Parathyroid adenoma (tissue), 2 donors: ENCODE data around the gene BID.

Source experiments
- H2AFZ ChIP-seq: fragments of 300-600 bp; sonication (generic); one replicate; pipeline ENCODE4 v1.7.0; 2017; ENCODE audit warnings: antibody characterized with exemption, mild to moderate bottlenecking
- H3K27ac ChIP-seq: fragments of 300-600 bp; sonication (generic); one replicate; pipeline ENCODE4 v1.7.0; 2017
- H3K27me3 ChIP-seq: fragments of 300-600 bp; sonication (generic); one replicate; pipeline ENCODE4 v1.7.0; 2017; ENCODE audit warnings: low read length; ENCODE audit not compliant: control insufficient read depth, insufficient read depth
- H3K36me3 ChIP-seq: fragments of 300-600 bp; sonication (generic); one replicate; pipeline ENCODE4 v1.7.0; 2017; ENCODE audit warnings: low read length; ENCODE audit not compliant: control insufficient read depth, insufficient read depth
- H3K4me1 ChIP-seq: fragments of 300-600 bp; sonication (generic); one replicate; pipeline ENCODE4 v1.7.0; 2017; ENCODE audit warnings: control low read depth
- H3K4me2 ChIP-seq: fragments of 300-600 bp; sonication (generic); one replicate; pipeline ENCODE4 v1.7.0; 2017; ENCODE audit warnings: low read length
- H3K4me3 ChIP-seq: fragments of 300-600 bp; sonication (generic); one replicate; pipeline ENCODE4 v1.7.0; 2017; ENCODE audit warnings: low read depth, low read length
- H3K79me2 ChIP-seq: fragments of 300-600 bp; sonication (generic); one replicate; pipeline ENCODE4 v1.7.0; 2017; ENCODE audit warnings: control low read depth
- H3K9ac ChIP-seq: fragments of 300-600 bp; sonication (generic); one replicate; pipeline ENCODE4 v1.7.0; 2017; ENCODE audit warnings: mild to moderate bottlenecking
- H3K9me3 ChIP-seq: fragments of 300-600 bp; sonication (generic); one replicate; pipeline ENCODE4 v1.7.0; 2017; ENCODE audit warnings: low read length; ENCODE audit not compliant: control insufficient read depth
- CTCF ChIP-seq: fragments of 300-600 bp; sonication (generic); IDR thresholded peaks from one replicate; pipeline ENCODE4 v1.7.0; 2017; ENCODE audit warnings: antibody characterized with exemption, mild to moderate bottlenecking
- donor health status: primary hyperparathyroidism.

Gene BID

GRCh38 chr22:17788528-17789378 is 14.5 kb upstream of the BID start:
- Histone ChIP-seq H3K27ac (no peak overlapping the region), H2AFZ (no peak overlapping the region), H3K79me2 (no peaks in the 10 kb centered on the region), H3K4me3 (no peak overlapping the region), H3K4me2 (no peak overlapping the region), H3K4me1 (no peaks in the 10 kb centered on the region), H3K9ac (no peak overlapping the region), H3K9me3 (no peaks in the 10 kb centered on the region), H3K27me3 (no peaks in the 10 kb centered on the region), H3K36me3 (no peaks in the 10 kb centered on the region)
- no peak for TF ChIP-seq CTCF

GRCh38 chr22:17787716-17788330 is 13.6 kb upstream of the BID start:
- Histone ChIP-seq H3K9ac (no peak overlapping the region), H3K27ac (no peak overlapping the region), H3K79me2 (no peaks in the 10 kb centered on the region), H3K4me2 (no peak overlapping the region), H3K4me1 (no peaks in the 10 kb centered on the region), H3K9me3 (no peaks in the 10 kb centered on the region), H3K4me3 (no peak overlapping the region), H3K36me3 (no peaks in the 10 kb centered on the region), H2AFZ (no peak overlapping the region), H3K27me3 (no peaks in the 10 kb centered on the region)
- TF ChIP-seq CTCF, result no peak

GRCh38 chr22:17787241-17787640 is 13.0 kb upstream of the BID start:
- Histone ChIP-seq H3K27ac (no peak overlapping the region), H3K4me3 (no peak overlapping the region), H3K4me1 (no peaks in the 10 kb centered on the region)

GRCh38 chr22:17786435-17787161 is 12.3 kb upstream of the BID start:
- no peaks in the 10 kb centered on the region for H3K79me2 ChIP-seq
- no peaks in the 10 kb centered on the region for H3K27me3 ChIP-seq
- H2AFZ ChIP-seq, result no peak overlapping the region
- H3K36me3 ChIP-seq, result no peaks in the 10 kb centered on the region
- H3K4me1 ChIP-seq, result no peaks in the 10 kb centered on the region
- no peak for TF ChIP-seq CTCF
- H3K9me3 ChIP-seq, result no peaks in the 10 kb centered on the region
- H3K4me3 ChIP-seq, result no peak overlapping the region
- H3K4me2 ChIP-seq, result no peak overlapping the region
- no peak overlapping the region for H3K9ac ChIP-seq
- peak overlapping the region; percentile 32 for H3K27ac ChIP-seq

More at GRCh38 chr22:17787241-17787640, 13.0 kb upstream of the BID start:
- Histone ChIP-seq H3K4me2 (no peak overlapping the region), H3K36me3 (no peaks in the 10 kb centered on the region), H3K79me2 (no peaks in the 10 kb centered on the region), H3K27me3 (no peaks in the 10 kb centered on the region), H2AFZ (no peak overlapping the region), H3K9me3 (no peaks in the 10 kb centered on the region), H3K9ac (no peak overlapping the region)
- TF ChIP-seq CTCF, result no peak
